Amniotic stem cell (primary cell): Measurements from ENCODE around the gene ALOX5AP.

Source experiments
- DNase-seq: peaks from one replicate; lab custom pipeline; 2025; lab: John Stamatoyannopoulos, UW

Gene ALOX5AP

GRCh38 chr13:30735025-30735871 lies at the start of gene ALOX5AP:
TSS of gene ALOX5AP (plus strand) at chr13:30735543. CDS start at chr13:30735606, 63 bp downstream.
- DNase-seq, result no peak

- DNase-seq, result no peak
These were observed 49.4 kb upstream of the ALOX5AP start for GRCh38 chr13:30685987-30686386.

GRCh38 chr13:30687601-30688000 lies 47.7 kb upstream of the ALOX5AP start:
- DNase-seq, result no peak

GRCh38 chr13:30689752-30690151 lies 45.6 kb upstream of the ALOX5AP start:
- DNase-seq, result no peak

GRCh38 chr13:30690282-30691188 lies 44.8 kb upstream of the ALOX5AP start:
- peak; percentile 7 for DNase-seq

GRCh38 chr13:30692113-30692512 lies 43.2 kb upstream of the ALOX5AP start:
- no peak for DNase-seq

GRCh38 chr13:30696278-30697176 lies 38.8 kb upstream of the ALOX5AP start:
- no peak for DNase-seq

GRCh38 chr13:30697177-30697953 lies 38.0 kb upstream of the ALOX5AP start:
- DNase-seq, result no peak

- DNase-seq, result no peak
These were observed 37.3 kb upstream of the ALOX5AP start for GRCh38 chr13:30697996-30698401.

- DNase-seq, result no peak
These were observed 36.8 kb upstream of the ALOX5AP start for GRCh38 chr13:30698488-30699005.

GRCh38 chr13:30700364-30700763 lies 35.0 kb upstream of the ALOX5AP start:
- DNase-seq, result no peak

GRCh38 chr13:30702006-30702405 lies 33.3 kb upstream of the ALOX5AP start:
- no peak for DNase-seq

- DNase-seq, result no peak
These were observed 30.7 kb upstream of the ALOX5AP start for GRCh38 chr13:30704596-30704995.

- no peak for DNase-seq
These were observed 29.7 kb upstream of the ALOX5AP start for GRCh38 chr13:30705680-30706079.

- no peak for DNase-seq
These were observed 26.8 kb upstream of the ALOX5AP start for GRCh38 chr13:30708541-30708940.

- no peak for DNase-seq
These were observed 24.9 kb upstream of the ALOX5AP start for GRCh38 chr13:30710442-30710841.

GRCh38 chr13:30711375-30711774 lies 24.0 kb upstream of the ALOX5AP start:
- DNase-seq, result no peak

- no peak for DNase-seq
These were observed 23.5 kb upstream of the ALOX5AP start for GRCh38 chr13:30711837-30712236.

- DNase-seq, result no peak
These were observed 22.5 kb upstream of the ALOX5AP start for GRCh38 chr13:30712536-30713532.
